ENCODE data around the gene SULT1C2. TPM values are rescaled to one million over a fixed set of nuclear protein-coding genes. Genes with fewer than 3 reads are reported as not detected.
"Not testable (repeated sequence)": the region's sequence is repeated elsewhere in the genome, so short reads cannot be mapped to it uniquely, and the experiment has no call there.

SULT1C2 gene
- total RNA-seq (2014; rRNA removed; shearing (Covaris generic)): 1.8 and 2.3 TPM in 2 replicates
- 0.77 and 1.2 TPM in 2 replicates for polyA plus RNA-seq (2015; cell fraction: cytosol; rRNA removed)
- polyA plus RNA-seq (2015; cell fraction: nucleus; rRNA removed): 2.8 and 3.0 TPM in 2 replicates

GRCh38 chr2:108288534-108289106, at the start of gene SULT1C2:
SULT1C2 (plus strand) TSS chr2:108288895; CDS start chr2:108293668, 4,773 bp downstream.
- peak; percentile 64 for DNase-seq (ENCODE audit: low read depth)

- DNase-seq (ENCODE audit: low read depth): no peak
Measured at GRCh38 chr2:108239786-108240185, 48.9 kb upstream of the SULT1C2 start, which contains the start of gene SULT1C3. SULT1C3 (plus strand) TSS chr2:108239968; CDS start chr2:108247195, 7,227 bp downstream.

GRCh38 chr2:108240966-108241365, 47.7 kb upstream of the SULT1C2 start:
- DNase-seq (ENCODE audit: low read depth): no peak

- no peak for DNase-seq (ENCODE audit: low read depth)
Measured at GRCh38 chr2:108243566-108243965, 45.1 kb upstream of the SULT1C2 start.

GRCh38 chr2:108244667-108245414, 43.9 kb upstream of the SULT1C2 start:
- no peak for DNase-seq (ENCODE audit: low read depth)

GRCh38 chr2:108253106-108253505, 35.6 kb upstream of the SULT1C2 start:
- no peak for DNase-seq (ENCODE audit: low read depth)

- peak; percentile 85 for DNase-seq (ENCODE audit: low read depth)
Measured at GRCh38 chr2:108257757-108258331, 30.9 kb upstream of the SULT1C2 start.

GRCh38 chr2:108260773-108261172, 27.9 kb upstream of the SULT1C2 start:
- DNase-seq (ENCODE audit: low read depth): no peak

GRCh38 chr2:108262036-108262435, 26.7 kb upstream of the SULT1C2 start:
- DNase-seq (ENCODE audit: low read depth): no peak

- DNase-seq (ENCODE audit: low read depth): no peak
Measured at GRCh38 chr2:108263401-108263800, 25.3 kb upstream of the SULT1C2 start.

GRCh38 chr2:108266218-108266617, 22.5 kb upstream of the SULT1C2 start:
- no peak for DNase-seq (ENCODE audit: low read depth)

GRCh38 chr2:108267101-108267500, 21.6 kb upstream of the SULT1C2 start:
- peak; percentile 54 for DNase-seq (ENCODE audit: low read depth)

GRCh38 chr2:108268001-108268400, 20.7 kb upstream of the SULT1C2 start:
- DNase-seq (ENCODE audit: low read depth): peak; percentile 83

- no peak for DNase-seq (ENCODE audit: low read depth)
Measured at GRCh38 chr2:108270346-108270745, 18.3 kb upstream of the SULT1C2 start.

- DNase-seq (ENCODE audit: low read depth): no peak
Measured at GRCh38 chr2:108270768-108271506, 17.8 kb upstream of the SULT1C2 start.

GRCh38 chr2:108271691-108272253, 16.9 kb upstream of the SULT1C2 start:
- peak; percentile 81 for DNase-seq (ENCODE audit: low read depth)

GRCh38 chr2:108278631-108279030, 10.1 kb upstream of the SULT1C2 start:
- DNase-seq (ENCODE audit: low read depth): peak; percentile 35

GRCh38 chr2:108279468-108279867, 9.2 kb upstream of the SULT1C2 start:
- no peak for DNase-seq (ENCODE audit: low read depth)

GRCh38 chr2:108280466-108280865, 8.2 kb upstream of the SULT1C2 start:
- DNase-seq (ENCODE audit: low read depth): no peak

GRCh38 chr2:108284566-108284965, 4.1 kb upstream of the SULT1C2 start:
- DNase-seq (ENCODE audit: low read depth): not testable (repeated sequence)

- no peak for DNase-seq (ENCODE audit: low read depth)
Measured at GRCh38 chr2:108285616-108286015, 3.1 kb upstream of the SULT1C2 start.

Data from HT1080 (cell line).